ENCODE results near the gene DCPS.
"Not testable (repeated sequence)": the region's sequence is repeated elsewhere in the genome, so short reads cannot be mapped to it uniquely, and the experiment has no call there.

Gene DCPS

GRCh38 chr11:126345759-126346585 is 42.1 kb downstream of the DCPS start:
- no peak for DNase-seq

- DNase-seq = no peak
Observed at GRCh38 chr11:126346586-126346940, 42.7 kb downstream of the DCPS start.

- not testable (repeated sequence) for DNase-seq
Observed at GRCh38 chr11:126346946-126347345, 43.1 kb downstream of the DCPS start.

- no peak for DNase-seq
Observed at GRCh38 chr11:126347751-126348668, 44.1 kb downstream of the DCPS start.

- no peak for DNase-seq
Observed at GRCh38 chr11:126348806-126349582, 45.1 kb downstream of the DCPS start.

GRCh38 chr11:126350836-126351235 is 47.0 kb downstream of the DCPS start:
- DNase-seq = no peak

GRCh38 chr11:126352163-126352562 is 48.3 kb downstream of the DCPS start:
- no peak for DNase-seq

GRCh38 chr11:126352934-126353801 is 49.3 kb downstream of the DCPS start:
- DNase-seq = peak; percentile 34

GRCh38 chr11:126354631-126355323 is 50.9 kb downstream of the DCPS start:
- DNase-seq = peak; percentile 11

- DNase-seq = peak; percentile 69
Observed at GRCh38 chr11:126355324-126355925, 51.6 kb downstream of the DCPS start, which contains the start of gene ST3GAL4. Gene ST3GAL4 (plus strand): TSS chr11:126355686. CDS start chr11:126406156, 50,470 bp downstream.

- DNase-seq = peak; percentile 14
Observed at GRCh38 chr11:126355926-126356897, 52.4 kb downstream of the DCPS start.

- no peak for DNase-seq
Observed at GRCh38 chr11:126357055-126357962, 53.4 kb downstream of the DCPS start.

- DNase-seq = no peak
Observed at GRCh38 chr11:126357969-126358762, 54.3 kb downstream of the DCPS start.

- no peak for DNase-seq
Observed at GRCh38 chr11:126358763-126359160, 54.9 kb downstream of the DCPS start.

- no peak for DNase-seq
Observed at GRCh38 chr11:126359431-126360048, 55.7 kb downstream of the DCPS start.

GRCh38 chr11:126360049-126360446 is 56.2 kb downstream of the DCPS start:
- DNase-seq = no peak

GRCh38 chr11:126361400-126361799 is 57.5 kb downstream of the DCPS start:
- DNase-seq = no peak
